Measurements from ENCODE around the gene RNPS1.

The RNPS1 gene

GRCh38 chr16:2233872-2234812 lies 33.8 kb downstream of the RNPS1 start:
- DNase-seq = no peak

- DNase-seq = no peak
Measured at GRCh38 chr16:2233046-2233775, 34.7 kb downstream of the RNPS1 start.

- no peak for DNase-seq
Measured at GRCh38 chr16:2232094-2232990, 35.6 kb downstream of the RNPS1 start.

GRCh38 chr16:2231016-2231931 lies 36.7 kb downstream of the RNPS1 start:
- DNase-seq = no peak

- DNase-seq = no peak
Measured at GRCh38 chr16:2230376-2230775, 37.5 kb downstream of the RNPS1 start.

- DNase-seq = no peak
Measured at GRCh38 chr16:2229632-2230250, 38.2 kb downstream of the RNPS1 start.

GRCh38 chr16:2229091-2229490 lies 38.8 kb downstream of the RNPS1 start:
- no peak for DNase-seq

- DNase-seq = no peak
Measured at GRCh38 chr16:2228161-2228824, 39.6 kb downstream of the RNPS1 start.

- no peak for DNase-seq
Measured at GRCh38 chr16:2226918-2227317, 41.0 kb downstream of the RNPS1 start.

GRCh38 chr16:2226245-2226793 lies 41.6 kb downstream of the RNPS1 start:
- DNase-seq = no peak

GRCh38 chr16:2223942-2224486 lies 43.9 kb downstream of the RNPS1 start:
- peak; percentile 53 for DNase-seq

- DNase-seq = peak; percentile 100
Measured at GRCh38 chr16:2223221-2223941, 44.5 kb downstream of the RNPS1 start, which contains the start of gene E4F1. Gene E4F1, plus strand, starts transcription at chr16:2223591. Its CDS starts 23 bp downstream, at chr16:2223614.

- DNase-seq = no peak
Measured at GRCh38 chr16:2216330-2216729, 51.6 kb downstream of the RNPS1 start.

GRCh38 chr16:2214719-2214968 lies 53.3 kb downstream of the RNPS1 start, which contains the start of gene PGP:
Gene PGP, minus strand, starts transcription at chr16:2214840. Its CDS starts 63 bp downstream, at chr16:2214777.
- no peak for DNase-seq

- DNase-seq = no peak
Measured at GRCh38 chr16:2213817-2214718, 53.9 kb downstream of the RNPS1 start.

GRCh38 chr16:2212362-2213324 lies 55.3 kb downstream of the RNPS1 start:
- DNase-seq = peak; percentile 31

- DNase-seq = no peak
Measured at GRCh38 chr16:2211923-2212347, 56.0 kb downstream of the RNPS1 start.

Measured in suppressor macrophage treated with lipopolysaccharide for 4 hours (primary cell).